ENCODE data around the gene SIRT5. TPM values are rescaled to one million over a fixed set of nuclear protein-coding genes. Genes with fewer than 3 reads are reported as not detected.

The SIRT5 gene
- total RNA-seq, result 22.5 TPM

DNA sequence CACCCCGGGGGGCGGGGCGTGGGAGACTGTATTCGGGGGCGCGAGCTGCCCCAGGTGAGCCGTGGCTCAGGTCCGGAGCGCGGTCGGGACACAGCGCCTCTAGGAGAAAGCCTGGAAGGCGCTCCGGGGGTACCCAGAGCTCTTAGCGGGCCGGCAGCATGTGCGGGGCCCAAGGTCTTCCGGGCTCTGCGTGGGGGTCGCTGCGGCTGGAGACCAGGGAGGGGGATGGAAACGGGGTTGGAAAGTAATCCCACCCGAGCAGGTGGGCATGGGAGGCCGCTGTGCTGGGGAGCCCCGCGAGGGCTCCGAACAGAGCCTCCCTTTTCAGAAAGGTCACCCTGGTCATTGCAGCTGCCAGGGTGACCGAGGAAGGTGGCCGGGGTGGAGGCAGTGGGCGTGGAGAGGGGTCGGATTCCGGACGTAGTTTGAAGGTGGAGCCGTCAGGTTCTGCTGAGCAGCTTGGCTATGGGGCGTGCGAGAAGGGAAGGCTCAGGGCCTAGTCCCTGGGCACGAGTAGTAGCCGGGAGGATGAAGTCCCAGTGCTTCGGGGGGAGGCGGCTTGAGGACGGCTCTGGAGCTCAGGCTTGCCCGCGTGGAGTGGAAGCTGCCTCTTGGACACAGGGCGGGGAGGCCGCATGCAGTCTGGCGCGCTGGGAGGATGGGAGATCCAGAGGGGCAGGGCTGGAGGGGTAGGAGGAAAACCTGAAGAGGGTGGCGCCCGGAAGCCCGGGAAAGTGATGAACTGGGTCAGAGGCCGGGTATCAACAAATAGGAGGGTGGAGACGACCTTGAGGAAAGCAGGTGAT is at the start of gene SIRT5:
Gene SIRT5, plus strand, starts transcription at position 31 of the 806 bp plus-strand sequence. CDS start 9,510 bp downstream, outside the sequence.
- ATAC-seq, result peak; percentile 80
- peak; percentile 94 for DNase-seq (ENCODE audit: low spot score)

DNA sequence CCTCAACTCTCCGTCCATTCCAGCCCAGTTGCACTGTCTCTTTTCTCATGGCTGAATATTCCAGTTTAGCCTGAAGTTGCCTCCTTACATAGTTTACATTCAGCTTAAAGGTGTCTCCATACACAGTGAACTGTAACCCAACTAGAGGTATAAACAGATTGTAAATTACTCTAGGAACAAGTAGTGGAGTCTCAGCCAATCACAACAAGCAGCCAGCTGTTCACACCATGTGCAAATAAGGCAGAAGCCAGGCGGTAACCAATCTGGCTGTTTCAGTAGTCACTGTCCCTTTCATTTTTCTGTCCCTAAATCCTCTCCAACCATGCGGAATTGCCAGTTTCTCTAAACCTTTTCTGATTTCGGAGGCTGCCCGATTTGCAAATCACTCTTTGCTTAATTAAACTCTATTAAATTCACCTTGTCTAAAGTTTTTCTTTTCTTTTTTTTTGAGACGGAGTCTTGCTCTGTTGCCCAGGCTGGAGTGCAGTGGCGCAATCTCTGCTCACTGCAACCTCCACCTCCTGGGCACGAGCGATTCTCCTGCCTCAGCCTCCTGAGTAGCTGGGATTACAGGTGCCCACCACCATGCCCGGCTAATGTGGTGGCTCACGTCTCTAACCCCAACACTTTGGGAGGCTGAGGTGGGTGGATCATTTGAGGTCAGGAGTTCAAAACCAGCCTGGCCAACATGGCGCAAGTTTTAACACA is 49.4 kb upstream of the SIRT5 start:
- no peak for ATAC-seq
- DNase-seq (ENCODE audit: low spot score), result no peak

DNA sequence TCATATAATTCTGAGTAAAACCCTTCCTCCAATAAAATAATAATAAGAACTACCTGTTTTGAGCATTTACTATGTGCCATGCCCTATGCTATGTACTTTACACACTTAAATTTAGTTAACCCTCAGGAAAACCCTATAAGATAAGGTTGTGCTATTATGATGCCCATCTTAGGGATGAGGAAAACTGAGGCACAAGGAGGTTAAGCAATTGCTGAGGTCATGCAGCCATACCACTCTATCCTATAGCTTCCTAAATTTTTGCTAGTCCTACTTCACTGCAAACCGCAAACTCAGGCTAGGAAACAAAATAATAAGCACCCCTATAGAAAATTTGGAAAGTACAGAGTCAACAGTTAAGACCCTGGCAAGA is 48.1 kb upstream of the SIRT5 start:
- DNase-seq (ENCODE audit: low spot score) (no peak), ATAC-seq (no peak)

DNA sequence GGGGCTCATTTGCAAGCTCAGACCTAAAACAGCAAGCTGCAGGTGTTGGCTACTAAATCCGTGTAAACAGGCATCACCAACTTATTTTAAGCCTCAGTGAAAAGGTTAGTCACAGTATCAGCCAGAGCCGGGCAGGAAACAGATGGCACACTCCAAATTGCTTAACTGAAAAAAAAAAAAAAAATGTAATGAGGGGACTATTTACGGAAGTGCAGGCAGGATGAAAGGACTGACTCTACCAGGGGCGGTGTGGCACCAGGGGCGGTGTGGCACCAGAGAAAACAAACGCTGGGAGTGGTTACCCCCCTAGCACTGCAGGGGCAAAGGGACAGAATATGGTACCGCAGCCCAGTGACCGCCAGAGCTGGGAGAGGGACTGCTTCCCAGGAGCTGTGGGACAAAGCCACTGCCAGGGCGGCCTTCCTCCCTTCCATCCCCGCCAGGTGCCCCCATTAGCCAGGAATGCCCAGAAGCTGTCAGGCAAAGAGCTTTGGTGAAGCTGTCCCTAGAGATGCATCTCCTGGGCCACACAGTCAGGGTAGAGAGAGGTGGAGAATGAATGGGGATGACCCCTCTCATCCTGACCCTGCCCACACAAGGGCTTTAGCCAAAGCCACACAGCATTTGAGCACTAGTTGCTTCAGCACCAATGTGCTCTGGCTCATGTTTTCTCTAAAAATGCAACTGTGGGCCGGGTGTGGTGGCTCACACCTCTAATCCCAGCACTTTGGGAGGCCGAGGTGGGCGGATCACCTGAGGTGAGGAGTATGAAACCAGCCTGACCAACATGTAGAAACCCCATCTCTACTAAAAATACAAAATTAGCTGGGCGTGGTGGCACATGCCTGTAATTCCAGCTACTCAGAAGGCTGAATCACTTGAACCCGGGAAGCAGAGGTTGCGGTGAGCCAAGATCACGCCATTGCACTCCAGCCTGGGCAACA is 47.4 kb upstream of the SIRT5 start:
- DNase-seq (ENCODE audit: low spot score) (no peak), ATAC-seq (no peak)

DNA sequence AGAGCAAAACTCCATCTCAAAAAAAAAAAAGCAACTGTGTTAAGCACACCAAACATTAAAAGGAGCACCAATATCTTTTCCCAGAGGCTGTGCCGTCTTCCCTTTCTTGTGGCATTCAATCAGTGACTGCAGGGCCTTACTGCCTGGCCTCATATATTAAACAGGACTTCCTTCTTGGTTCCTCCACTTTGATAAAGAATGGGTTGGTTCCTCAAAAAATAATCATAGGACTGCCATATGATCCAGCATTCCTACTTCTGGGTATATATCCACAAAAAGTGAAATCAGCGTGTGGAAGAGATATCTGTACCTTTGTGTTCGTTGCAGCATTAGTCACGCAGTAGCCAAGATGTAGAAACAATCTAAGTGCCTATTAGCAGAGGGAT is 46.7 kb upstream of the SIRT5 start:
- ATAC-seq, result no peak

DNA sequence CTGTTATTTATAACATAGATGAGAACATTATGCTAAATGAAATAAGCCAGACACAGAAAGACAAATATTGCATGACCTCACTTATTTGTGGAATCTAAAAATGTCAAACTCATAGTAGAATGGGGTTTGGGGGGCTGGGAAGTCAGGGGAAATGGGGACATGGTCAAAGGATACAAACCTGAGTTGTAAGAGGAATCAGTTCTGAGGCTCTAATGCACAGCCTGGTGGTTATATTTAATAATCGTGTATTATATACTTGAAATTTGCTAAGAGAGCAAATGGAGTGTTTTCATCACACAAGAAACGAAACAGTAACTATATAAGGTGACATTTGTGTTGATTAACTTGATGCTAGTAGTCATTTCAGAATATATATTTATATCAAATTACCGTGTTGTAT is 46.2 kb upstream of the SIRT5 start:
- ATAC-seq, result peak; percentile 32
- DNase-seq (ENCODE audit: low spot score), result no peak

More for the DNA sequence above, 46.7 kb upstream of the SIRT5 start:
- DNase-seq (ENCODE audit: low spot score), result no peak

DNA sequence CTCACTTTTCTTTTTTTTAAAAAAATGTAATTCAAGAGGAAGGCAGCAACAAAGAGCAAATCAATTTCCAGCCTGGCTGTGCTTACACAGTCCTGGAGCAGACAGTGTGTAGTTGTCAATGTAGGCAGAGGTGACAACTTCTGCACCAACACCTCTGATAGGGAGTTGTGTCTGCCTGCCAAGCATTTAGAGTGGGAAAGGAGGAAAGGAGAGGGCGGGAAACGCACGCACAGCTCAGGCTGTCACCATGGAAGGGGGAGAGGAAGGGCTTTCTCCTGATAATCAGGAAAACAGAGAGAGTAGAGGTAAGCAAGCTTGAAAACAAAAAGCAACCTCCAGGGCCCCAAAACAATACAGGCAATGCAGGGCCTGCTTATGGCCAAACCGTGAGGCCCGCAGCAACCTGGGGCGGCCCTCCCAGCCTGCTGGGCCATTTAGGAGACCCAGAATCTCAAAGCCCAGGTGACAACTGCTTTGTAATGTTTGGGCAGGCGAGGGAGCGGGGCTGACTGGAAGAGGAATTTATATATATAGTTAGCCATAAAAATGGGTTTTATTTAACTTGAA is 45.5 kb upstream of the SIRT5 start:
- DNase-seq (ENCODE audit: low spot score), result no peak
- peak; percentile 28 for ATAC-seq

DNA sequence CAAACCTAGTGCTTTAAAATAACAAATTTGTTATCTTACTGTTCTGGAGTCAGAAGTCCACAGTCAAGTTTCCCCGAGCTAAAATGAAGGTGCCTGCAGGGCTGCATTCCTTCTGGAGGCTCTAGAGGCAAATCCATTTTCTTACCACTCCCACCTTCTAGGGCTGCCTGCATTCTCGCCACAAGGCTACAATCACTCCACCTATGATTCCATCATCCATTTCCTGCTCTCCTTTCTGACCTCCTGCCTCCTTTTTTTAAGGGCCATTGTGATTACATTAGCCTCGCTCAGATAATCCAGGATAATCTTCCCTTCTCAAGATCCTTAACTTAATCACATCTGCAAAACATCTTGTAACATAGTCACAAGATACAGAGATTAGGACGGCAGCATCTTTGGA is 42.4 kb upstream of the SIRT5 start:
- DNase-seq (ENCODE audit: low spot score) (no peak), ATAC-seq (no peak)

DNA sequence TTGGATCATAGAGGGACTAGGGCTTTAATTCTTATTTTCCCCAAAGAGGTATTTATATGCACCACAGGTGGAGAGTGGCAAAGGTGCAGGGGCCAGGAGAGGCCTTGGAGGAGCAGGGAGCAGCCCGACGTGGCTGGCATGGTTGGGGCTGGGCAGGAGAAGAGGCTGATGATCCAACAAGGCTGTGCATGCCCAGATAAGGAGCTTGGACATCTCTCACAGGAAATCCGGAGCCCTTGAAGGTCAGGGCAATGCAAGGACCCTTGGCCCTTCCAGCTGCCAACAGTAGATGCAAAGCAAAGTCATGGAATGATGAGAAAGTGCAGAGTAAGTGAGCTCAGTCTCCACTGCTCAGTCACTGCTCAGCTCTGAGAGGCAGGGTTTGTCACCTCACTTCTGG is 39.9 kb upstream of the SIRT5 start:
- ATAC-seq, result no peak
- no peak for DNase-seq (ENCODE audit: low spot score)

DNA sequence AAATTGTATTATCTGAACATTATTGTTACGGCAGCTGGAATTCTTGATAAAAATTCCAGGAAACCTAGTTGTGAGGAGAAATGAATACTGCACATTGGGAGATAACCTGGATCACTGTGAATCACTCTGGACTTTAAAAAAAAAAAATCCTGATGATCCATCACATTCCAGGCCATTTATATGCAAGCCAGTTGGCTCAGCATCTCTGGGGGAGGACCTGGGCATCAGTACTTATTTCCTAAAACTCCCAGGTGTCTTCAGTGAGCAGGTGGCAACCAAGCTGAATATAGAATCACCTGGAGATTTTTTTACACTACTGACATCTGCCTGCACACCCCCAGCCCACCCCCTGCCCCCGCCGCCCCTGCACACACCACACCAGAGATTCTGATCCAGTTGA is 39.1 kb upstream of the SIRT5 start:
- ATAC-seq, result no peak
- DNase-seq (ENCODE audit: low spot score), result no peak

DNA sequence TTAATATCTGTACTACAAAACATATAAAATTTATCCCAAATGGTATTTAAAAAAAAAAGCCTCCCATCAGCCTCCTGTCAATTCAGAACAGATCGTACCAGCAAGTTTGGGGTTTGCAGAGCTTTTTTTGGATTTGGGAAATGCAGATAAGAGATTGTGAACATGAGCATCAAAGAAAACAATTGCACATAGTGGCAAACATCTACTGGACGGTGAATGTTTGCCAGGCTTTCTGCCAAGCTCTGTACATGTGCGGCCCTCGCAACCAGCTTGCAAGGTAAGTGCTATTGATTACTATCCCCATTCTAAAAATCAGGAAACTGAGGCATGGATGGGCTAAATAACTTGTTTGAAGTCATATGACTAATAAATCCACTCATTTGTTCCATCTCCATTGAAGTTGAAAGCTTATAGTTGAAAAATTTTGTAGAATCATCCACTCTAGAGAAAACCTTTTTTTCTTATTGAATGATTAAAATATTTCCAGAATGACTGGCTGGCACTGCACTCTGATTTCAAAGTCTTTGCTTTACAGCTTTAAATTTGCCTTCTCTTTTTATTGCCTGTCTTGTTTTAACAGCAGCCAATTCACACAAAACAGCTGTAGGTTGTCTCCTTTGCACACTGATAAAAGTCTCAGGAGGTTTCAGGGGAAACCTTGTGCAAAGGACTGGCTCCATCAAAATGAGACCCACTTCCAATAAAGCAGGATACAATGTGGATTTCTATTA is 37.4 kb upstream of the SIRT5 start:
- DNase-seq (ENCODE audit: low spot score) (peak; percentile 71), ATAC-seq (peak; percentile 81)

DNA sequence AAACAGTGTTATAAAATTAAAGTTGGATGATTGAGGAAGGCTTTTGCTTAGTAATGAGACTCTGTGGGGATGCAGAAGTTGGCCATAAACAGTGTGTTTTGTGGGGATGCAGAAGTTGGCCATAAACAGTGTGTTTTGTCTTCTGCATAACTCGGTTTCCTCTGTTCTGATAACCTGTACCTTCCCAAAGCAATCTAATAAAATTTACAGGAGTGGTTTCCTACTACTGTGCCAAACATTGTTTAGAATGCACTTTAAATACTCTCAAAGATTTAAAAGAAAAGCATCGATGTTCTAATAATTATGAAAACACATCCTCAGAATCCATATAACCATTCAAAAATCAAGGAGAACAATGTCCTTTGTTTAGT is 36.9 kb upstream of the SIRT5 start:
- ATAC-seq (no peak), DNase-seq (ENCODE audit: low spot score) (no peak)

DNA sequence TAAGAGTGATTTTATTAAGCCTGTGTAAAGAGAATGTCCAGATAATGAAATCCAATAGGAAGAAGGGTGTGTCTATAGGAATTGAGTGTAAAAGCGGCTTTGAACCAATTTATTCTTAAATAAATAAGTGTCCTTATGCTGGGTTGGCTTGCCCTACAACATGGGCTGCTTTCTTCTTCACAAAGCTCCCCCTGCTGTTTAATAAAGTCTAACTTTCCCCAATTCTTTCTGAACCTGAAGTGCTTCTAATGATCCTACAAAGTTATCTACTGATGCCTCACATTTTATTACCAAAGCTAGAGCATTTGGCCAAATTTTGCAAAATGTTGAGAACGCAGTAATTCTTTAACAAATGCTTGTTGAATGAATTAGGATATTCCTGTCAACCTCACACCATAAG is 36.3 kb upstream of the SIRT5 start:
- ATAC-seq (peak; percentile 83), DNase-seq (ENCODE audit: low spot score) (no peak)

DNA sequence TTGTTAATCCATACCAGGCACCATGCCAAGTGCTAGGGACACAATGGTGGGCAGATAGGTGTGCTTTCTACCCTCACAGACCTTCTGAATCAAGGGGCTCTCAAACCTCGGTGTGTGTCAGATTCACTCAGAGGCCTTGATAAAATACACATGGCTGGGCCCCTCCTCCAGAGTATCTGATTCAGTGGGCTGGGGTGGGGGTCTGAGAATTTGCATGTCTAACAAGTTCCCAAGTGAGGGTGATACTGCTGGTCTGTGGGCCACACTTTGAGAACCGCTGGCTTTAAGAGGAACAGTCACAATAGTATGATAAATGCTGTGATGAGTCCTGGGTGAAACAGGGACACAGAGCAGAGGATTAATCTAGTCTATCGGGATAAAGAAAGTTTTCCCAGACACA is 35.8 kb upstream of the SIRT5 start:
- no peak for DNase-seq (ENCODE audit: low spot score)
- ATAC-seq, result no peak

DNA sequence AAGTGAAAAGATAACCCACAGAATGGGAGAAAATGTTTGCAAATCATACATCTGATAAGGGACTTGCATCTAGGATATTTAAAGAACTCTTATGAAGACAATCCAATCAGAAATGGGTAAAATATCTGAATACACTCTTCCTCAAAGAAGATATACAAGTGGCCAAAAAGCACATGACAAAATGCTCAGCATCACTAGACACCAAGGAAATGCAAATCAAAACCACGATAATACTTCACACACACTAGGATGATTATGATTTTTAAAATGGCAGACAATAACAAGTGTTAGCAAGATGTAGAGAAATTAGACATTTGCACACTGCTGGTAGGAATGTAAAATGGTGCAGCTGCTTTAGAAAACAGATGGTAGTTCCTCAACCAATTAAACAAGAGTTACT is 34.8 kb upstream of the SIRT5 start:
- ATAC-seq (no peak), DNase-seq (ENCODE audit: low spot score) (no peak)

DNA sequence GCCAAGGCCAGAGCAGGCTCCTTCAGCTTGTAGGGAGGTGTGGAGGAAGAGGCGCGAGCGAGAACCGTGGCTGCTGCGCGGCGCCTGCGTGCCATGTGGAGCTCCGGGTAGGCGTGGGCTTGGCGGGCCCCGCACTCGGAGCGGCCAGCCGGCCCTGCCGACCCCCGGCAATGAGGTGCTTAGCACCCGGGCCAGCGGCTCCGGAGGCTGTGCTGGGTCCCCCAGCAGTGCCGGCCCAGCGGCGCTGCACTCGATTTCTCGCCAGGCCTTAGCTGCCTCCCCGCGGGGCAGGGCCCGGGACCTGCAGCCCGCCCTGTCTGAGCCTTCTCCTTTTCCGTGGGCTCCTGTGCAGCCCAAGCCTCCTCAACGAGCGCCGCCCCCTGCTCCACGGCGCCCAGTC is 32.9 kb upstream of the SIRT5 start:
- no peak for DNase-seq (ENCODE audit: low spot score)
- no peak for ATAC-seq

DNA sequence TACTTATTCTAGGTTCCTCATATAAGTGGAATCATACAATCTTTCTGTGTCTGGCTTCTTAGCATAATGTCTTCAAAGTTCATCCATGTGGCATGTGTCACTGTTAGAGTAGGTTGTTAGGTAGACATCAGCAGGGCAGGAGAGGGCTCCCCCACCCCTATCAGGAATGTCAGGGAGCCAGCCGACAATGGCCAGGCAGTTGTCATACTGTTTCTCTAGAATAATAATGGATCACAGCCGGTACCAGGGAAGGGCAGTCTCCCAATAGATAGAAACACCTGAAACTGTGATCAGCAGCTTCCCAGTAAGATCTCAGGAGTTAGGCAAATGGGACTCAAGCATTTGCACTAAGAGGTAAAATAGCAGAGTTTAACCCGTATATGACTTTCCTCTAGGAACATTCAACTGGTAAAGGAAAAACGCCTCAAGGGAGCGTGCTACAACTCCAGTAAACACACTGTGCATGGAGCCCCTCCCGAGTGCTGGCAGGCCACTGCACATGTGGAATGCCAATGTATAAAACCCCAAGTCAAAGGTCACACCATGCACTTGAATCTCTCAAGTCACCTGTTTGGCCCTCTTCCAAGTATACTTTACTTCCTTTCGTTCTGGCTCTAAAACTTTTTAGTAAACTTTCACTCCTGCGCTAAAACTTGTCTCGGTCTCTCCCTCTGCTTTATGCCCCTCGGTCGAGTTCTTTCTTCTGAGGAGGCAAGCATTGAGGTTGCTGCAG is 29.8 kb upstream of the SIRT5 start:
- peak; percentile 37 for ATAC-seq
- no peak for DNase-seq (ENCODE audit: low spot score)

DNA sequence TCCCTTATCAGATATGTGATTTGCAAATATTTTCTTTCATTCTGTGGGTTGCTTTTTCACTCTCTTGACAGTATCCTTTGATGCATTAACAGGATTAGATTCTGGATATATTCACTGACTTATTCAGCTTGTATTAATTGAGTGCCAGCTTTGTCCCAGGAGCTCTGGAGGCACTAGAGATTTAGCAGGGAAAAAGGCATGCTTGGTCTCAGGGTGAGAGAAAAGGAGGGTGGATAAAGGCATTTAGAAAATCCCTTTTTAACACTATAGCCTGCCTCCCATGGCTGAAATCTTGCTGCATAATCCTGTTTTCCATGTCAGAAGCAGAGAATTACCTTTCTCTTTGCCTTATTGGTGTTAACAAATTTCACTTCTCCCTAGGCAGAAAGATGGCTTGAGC is 28.5 kb upstream of the SIRT5 start:
- DNase-seq (ENCODE audit: low spot score) (no peak), ATAC-seq (no peak)

DNA sequence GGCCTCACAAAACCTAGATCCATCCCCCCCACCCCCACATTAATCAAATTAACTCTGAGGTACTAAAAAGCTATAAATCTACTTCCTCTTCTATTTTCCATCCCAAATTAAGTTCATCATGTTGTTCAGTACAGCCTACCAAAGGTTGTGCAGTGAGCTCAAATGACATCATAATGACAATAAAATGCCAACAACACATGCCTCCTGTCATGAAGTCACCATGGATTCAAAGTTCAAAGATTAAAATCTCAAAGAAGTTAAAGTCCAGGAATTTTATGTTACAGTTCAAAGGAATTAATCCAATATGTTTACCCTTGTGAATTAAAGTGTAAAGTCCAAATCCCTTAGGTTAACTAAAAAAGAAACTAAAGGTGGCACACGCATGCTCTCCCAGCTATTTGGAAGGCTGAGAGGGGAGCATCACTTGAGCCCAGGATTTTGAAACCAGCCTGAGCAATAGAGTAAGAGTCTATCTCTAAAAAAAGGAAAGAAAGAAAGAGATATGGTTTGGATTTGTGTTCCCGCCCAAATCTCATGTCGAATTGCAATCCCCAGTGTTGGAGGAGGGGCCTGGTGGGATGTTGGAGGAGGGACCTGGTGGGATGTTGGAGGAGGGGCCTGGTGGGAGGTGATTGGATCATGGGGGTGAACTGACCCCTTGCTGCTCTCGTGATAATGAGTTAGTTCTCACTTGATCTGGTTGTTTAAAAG is 25.7 kb upstream of the SIRT5 start:
- ATAC-seq (peak; percentile 90), DNase-seq (ENCODE audit: low spot score) (no peak)
